Stimulated activated CD4-positive, alpha-beta T cell treated with anti-CD3 and anti-CD28 coated beads, Interleukin-12 subunit alpha, Interleukin-12 subunit beta, amount 100 ng/mL, for 48 hours (primary cell): Measurements from ENCODE around the gene MED10.

ENCODE experiments used
- DNase-seq, 3 donors: peaks; one replicate each; pipeline ENCODE4 v3.0.0-alpha.2; 2020; ENCODE audit warnings: low read depth in 2 of 3, low spot score in 1 of 3

MED10 gene

DNA sequence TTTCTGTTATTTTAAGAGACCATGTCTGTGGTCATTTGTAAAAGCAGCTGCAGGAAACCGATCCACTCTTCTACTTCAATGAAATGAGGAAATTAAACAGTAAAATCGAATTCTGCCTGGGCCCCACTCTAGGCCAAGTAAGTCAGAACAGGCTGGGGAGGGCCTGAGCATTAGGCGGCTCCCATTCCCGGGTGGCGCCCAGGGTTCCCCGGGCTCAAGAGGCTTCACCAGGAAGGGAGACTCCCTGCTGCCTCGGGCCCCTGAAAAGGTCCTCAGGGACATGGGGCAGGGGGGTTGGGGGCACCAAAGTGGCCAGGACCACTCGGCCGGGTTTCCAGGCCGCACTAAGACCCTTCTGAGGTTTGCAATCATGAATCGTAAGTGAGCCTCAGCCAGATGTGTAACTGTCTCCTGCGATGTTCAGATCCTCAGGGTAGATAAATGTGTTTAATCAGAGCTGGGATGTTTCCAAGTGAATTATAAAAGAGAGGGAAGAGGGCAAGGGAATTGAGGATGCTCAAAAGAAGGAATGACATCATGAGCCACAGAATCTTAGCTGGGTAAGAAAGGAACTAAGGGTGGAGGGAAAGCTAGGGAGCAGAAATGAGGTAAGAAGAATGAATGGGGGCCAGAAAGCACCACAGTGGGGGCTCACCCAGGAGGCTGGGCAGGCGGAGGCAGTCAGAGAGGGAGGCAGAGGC is 24.6 kb downstream of the MED10 start:
- no peak for DNase-seq

DNA sequence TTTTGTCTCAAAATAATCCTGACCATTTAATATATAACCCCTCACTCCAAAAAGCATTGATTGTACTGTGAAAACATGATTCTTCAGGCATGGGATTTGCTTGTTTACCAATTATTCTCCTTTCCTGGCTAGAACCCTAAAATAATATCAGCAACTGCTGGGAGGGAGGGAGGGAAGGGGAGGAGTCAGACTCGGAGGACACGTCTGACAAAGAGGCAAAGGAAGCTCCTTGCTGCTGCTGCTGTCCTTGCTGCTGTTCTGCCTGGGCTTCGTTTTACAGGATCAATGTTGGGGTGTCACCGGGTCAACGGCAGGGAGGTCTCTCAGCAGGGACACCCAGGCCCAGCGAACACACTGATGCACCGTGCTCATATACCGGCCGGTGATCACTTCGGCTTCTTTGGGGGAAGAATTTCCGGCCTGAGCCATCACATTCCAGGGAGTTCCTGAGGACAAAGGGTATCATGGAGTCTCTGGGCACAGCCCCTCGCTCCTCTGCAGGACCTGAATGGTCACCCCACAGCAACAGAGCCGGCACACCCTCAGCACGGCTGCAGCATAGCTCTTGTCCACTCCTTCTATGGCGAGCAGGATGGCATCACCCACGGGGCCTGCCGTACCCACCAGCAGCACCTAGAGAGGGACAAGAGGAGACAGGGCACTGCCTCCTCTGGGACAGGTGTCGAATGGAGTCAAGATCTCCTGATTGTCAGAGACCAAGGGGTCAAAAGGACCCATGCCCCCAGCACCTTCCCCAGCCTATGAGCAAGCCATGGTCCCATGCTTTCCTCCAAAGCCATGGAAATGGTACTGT is 27.9 kb downstream of the MED10 start:
- DNase-seq, result no peak

DNA sequence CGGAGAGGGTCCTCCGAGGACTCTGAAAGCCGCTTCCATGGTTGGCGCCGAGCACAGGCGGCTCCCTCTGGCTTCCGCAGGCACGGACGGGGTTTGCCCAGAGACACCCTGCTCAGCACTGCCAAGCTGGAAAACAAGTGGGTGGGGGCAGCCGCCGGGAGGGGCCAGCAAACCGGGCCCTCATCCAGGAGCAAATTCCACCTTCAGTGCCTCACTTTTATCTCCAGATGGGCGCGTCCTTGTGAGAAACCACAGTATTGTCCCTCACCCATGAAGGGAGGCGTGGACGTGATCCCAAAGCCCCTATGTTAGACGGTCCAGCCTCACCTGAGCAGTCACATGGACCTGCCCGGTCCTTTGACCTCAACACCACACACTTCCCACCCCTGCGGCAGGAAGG is 29.0 kb downstream of the MED10 start:
- no peak for DNase-seq

DNA sequence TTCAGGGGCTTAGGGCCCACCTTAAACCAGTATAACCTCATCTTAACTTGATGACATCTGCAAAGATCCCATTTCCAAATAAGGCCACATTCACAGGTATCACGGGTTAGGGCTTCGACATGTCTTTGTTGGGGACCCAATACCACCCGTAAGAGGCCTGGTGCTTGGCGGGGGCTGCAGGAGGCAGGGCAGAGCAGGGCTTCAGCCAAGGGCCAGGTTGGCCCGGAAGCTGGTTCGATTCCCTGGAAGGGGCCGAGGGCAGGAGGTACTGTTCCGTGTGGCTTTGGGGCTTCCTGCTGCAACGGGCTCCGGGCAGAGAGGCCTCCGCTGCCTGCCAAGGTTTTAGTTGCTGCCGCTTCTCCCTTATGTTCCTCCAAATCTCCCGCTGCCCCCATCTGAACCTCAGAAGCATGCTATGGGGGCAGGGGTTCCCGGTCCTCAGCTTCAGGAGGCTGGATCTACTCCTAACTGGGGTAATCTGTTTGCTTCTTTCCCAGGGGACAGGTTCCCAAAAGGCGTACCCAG is 29.8 kb downstream of the MED10 start:
- no peak for DNase-seq

DNA sequence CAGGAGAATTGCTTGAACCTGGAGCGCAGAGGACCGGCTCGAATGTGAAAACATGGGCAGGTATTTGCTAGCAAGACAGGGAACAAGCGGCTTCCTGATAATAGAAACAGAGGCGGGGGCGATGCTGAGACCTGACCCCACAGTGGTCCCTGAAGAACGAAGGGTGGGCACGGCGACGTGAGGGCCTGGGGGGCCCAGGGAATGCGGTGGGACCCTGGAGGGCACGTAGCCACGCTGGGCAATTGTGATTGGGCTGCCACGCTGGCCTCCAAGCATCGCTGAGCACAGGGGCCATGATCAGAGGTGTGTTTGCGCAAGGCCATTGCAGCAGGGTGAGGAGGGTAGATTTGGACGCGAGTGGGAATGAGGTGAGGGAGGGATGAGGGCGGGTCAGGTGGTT is 30.7 kb downstream of the MED10 start:
- no peak for DNase-seq

DNA sequence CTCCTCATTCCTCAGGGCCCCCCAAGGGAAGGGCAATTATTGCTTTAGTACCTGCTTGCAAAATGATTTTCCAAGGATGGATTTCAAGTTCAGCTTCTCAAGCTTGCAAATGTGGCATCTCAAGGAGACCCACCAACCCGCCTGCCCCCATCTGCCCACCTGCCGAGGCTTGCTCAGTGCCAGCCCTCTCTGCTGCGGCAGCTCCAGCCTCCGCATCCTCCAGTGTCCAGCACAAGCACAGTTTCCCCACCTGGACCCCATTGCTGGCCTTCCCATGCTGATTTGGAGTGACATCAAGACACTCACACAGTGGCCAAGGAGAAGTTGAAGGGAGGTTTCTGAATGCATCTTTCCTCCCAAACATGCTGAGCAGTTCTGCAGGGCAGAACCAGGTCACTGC is 31.2 kb downstream of the MED10 start:
- no peak for DNase-seq

DNA sequence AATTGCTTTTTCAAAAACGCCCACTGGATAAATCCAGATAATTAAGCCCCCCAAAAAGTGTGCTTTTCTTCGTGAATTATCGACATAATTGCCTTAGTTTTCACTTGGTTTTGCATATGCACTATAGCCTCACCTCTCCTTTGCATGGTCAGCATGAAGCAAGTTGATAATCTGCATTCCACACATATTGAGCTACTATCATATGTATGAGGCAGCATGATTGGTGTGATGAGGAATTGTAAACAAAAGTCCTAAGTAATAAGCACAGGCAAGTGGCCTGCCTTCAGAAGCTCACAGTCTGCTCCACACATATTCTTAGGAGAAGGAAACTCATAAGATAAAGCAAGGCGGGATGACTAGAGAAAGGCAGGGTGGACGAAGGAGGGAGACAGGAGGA is 33.8 kb downstream of the MED10 start:
- DNase-seq, result no peak

DNA sequence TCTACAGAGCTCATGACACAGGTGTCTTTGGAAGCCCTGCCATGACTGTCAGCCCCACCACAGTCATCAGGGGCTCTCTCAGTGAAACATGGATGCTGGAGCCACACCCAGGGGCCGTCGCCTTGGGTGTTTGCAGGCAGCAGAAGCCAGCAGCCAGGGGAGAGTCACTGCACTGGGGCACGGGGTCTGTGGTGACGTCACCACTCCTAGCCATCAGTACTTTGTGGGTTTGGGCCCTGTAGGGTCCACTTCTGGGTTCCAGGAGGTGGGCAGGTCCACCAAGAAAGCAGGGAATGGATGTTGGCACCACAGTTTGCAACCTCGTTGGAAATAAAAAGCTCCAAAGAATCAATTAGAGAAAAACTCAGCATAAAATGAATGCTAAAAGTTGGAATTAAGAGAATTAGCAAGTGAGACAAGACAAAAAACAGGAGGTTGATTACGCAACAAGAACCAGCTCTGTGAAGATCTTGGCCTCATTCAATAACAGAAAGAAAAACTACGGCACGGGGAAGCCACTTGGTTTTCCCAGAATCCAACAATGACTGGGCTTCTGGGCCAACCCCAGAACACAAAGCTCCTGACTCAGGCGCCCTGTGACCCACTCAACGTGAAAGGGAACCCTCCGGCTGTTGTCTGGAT is 34.3 kb downstream of the MED10 start:
- DNase-seq, result no peak

DNA sequence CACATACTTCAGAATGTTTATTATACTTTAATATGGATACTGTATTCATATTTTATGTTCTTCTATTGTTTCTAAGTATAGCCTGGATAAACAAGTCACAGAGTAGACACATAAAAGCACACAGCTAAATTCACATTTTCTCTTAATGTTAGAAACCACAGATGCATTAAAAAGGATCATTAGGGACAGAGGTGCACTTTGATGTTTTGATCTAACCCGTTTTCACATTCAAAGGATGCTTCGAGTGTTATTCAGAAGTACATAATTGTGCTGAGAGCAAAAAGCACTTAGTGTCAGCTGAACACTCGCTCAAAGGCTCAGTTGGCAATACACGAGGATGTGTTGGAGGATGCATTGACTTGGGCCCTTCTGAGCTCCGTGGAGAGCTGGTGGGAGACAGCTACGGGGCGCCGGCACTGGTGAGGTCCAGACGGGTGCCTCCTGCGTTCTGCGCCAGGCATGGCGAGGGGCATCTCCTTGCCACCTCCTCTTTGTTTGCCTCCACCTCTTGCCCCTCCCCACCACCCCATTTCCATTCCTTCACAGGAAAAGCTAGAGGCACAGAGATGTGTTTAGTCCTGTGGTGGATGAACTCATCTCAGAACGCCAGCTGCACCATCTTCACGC is 35.5 kb downstream of the MED10 start:
- no peak for DNase-seq

DNA sequence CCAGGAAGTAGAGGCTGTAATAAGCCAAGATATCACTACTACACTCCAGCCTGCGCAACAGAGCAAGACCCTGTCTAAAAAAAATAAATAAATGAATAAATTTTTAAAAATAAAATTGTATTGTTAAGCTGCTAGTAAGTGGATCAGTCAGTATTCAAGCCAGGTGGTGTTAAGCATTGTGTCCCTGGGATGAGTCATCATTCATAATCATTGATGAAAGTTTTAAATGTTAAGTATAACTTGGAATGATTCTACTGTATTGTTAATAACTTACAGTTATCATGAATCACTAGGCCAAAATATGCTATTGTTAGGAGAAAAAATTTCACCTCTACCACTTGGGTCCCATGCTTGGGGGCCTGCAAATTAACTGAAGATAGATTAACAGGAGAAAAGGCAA is 38.2 kb downstream of the MED10 start:
- DNase-seq, result no peak

DNA sequence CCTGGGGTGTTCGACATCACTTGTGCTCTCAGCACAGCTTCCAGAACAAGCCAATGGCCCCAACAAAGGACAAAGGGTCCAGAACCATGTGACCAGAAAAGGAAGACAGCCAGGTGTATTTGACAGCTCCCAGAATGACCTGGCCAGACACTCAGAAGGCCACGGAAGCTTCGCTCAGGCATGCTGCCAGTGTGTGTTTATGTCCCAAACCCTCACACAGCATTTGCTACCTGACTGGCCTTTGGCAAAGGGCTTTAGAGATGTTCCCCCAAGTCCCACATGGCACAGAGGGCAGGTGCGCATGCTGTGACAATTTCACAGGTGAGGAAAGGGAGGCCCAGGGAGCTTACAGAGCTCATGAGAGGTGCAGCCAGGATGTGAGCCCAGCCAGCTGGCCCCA is 39.5 kb downstream of the MED10 start:
- no peak for DNase-seq

DNA sequence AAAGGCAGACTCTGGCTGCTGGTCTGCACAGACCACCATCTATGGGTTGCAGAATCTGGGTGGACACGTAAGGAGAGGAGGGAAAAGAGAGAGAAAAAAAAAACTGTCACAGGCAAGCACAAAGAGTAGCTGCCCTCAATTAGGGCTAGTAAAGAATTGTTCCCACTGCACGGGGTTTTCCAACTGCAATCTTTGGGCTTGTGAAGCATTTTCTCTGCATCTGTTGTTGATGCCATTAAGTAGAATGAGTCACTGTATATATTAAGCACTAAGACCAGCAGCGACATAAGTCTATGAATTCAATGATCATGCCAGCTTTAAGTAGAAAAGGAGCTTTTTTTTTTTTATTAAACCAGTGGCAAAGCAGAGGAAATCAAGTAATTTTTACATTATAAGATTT is 40.2 kb downstream of the MED10 start:
- no peak for DNase-seq

DNA sequence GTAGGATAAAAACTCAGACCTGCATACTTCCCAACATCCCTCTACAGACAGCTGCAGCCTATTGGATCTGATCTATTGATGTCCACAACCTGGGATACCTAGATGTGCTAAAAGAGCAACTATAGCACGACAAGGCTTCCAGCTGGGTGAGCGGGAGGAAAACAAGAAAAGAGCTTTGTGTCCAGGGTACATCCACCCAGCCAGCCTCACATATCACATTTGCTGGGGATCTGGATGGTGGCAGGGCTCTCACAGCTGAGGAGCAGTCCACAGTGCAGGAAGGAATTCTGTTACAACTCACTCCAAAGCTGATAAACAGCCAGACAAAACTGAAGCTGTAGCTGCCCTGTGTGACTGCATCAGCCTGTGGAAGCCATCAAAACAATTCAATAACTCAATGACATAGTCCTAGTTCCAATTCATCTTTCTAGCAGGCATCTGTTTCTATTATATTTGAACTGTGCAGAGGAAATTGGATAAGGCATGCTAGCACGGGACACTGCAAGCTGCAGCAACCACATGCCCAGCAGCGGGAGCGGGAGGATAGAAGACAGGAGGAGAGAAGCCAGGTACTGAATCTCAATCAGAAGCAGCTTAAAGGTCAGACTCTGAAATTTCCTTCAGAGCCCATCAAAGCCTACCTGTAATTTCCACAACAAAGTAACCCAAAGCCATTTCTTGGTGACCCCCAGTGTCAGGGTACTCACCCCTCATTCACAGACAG is 45.0 kb downstream of the MED10 start:
- DNase-seq, result no peak

DNA sequence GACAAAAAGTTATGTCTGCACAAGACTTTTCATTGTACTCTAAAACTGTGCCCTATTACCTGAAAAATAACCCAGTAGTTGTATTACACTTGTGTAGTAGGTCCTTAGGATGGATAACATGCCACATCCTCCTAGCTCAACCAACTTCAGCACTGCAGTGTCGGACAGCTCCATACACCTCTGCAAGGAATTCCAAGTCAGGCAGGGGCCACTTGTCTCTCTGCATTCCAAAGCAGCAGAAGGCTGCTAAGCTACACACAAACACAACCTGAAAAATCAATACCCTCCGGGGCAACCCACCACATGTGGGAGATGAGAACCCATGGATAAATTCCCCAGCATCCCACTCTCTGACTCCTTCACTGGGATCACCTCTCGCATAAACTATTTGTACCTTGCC is 50.2 kb downstream of the MED10 start:
- DNase-seq, result peak in 2 of 3 donors; percentile 1 to 2

DNA sequence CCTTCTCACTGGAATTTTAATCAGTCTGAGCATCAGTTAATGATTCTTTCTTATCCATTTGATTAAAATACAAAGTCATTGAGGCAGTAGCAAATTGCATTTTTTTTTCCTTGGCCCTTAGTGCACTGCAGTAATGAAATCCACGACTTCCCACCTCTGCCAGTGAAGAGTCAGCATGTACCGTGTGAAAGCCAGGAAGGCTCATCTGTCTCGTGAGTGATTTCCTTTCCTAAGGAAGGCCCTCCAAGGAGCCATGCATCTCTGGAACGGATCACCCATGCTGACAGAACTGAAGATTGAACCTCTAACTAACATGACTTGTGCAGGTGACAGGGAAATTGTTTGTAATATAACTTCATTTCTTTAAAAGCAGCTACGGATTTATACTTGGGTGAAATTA is 51.6 kb downstream of the MED10 start:
- DNase-seq, result no peak

DNA sequence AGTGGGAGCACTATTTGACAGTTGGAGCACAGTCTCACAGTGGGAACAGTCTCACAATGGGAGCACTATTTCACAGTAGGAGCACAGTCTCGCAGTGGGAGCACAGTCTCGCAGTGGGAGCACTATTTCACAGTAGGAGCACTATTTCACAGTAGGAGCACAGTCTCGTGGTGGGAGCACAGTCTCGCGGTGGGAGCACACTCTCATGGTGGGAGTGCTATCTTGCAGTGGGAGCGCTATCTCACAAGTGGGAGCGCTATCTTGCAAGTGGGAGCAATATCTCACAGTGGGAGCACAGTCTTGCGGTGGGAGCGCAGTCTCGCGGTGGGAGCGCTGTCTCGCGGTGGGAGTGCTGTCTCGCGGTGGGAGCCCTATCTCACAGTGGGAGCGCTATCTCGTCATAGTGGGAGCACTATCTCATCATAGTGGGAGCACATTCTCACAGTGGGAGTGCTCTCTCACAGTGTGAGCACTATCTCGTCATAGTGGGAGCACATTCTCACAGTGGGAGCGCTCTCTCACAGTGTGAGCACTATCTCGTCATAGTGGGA is 56.1 kb downstream of the MED10 start:
- no peak for DNase-seq
